ENCODE results near the gene MYOG.

MYOG gene

GRCh38 chr1:203072002-203072602 is 13.7 kb downstream of the MYOG start:
- DNase-seq (ENCODE audit: low spot score), result no peak

GRCh38 chr1:203069030-203069747 is 16.6 kb downstream of the MYOG start:
- DNase-seq (ENCODE audit: low spot score), result peak; percentile 35

- DNase-seq (ENCODE audit: low spot score), result no peak
These were observed 18.8 kb downstream of the MYOG start for GRCh38 chr1:203066965-203067364.

GRCh38 chr1:203065986-203066385 is 19.8 kb downstream of the MYOG start:
- no peak for DNase-seq (ENCODE audit: low spot score)

GRCh38 chr1:203065191-203065590 is 20.6 kb downstream of the MYOG start:
- DNase-seq (ENCODE audit: low spot score), result no peak

GRCh38 chr1:203063287-203063686 is 22.5 kb downstream of the MYOG start:
- no peak for DNase-seq (ENCODE audit: low spot score)

- no peak for DNase-seq (ENCODE audit: low spot score)
These were observed 25.7 kb downstream of the MYOG start for GRCh38 chr1:203060115-203060514.

- no peak for DNase-seq (ENCODE audit: low spot score)
These were observed 26.3 kb downstream of the MYOG start for GRCh38 chr1:203059485-203059884.

GRCh38 chr1:203058676-203058935 is 27.2 kb downstream of the MYOG start:
- no peak for DNase-seq (ENCODE audit: low spot score)

GRCh38 chr1:203057911-203058675 is 27.7 kb downstream of the MYOG start:
- DNase-seq (ENCODE audit: low spot score), result peak; percentile 55

GRCh38 chr1:203056516-203056915 is 29.3 kb downstream of the MYOG start:
- DNase-seq (ENCODE audit: low spot score), result no peak

- no peak for DNase-seq (ENCODE audit: low spot score)
These were observed 29.8 kb downstream of the MYOG start for GRCh38 chr1:203056012-203056411.

GRCh38 chr1:203055161-203055799 is 30.5 kb downstream of the MYOG start:
- DNase-seq (ENCODE audit: low spot score), result no peak

GRCh38 chr1:203054642-203055041 is 31.2 kb downstream of the MYOG start:
- DNase-seq (ENCODE audit: low spot score), result no peak

- DNase-seq (ENCODE audit: low spot score), result no peak
These were observed 31.6 kb downstream of the MYOG start for GRCh38 chr1:203054184-203054583.

GRCh38 chr1:203052601-203053000 is 33.2 kb downstream of the MYOG start:
- no peak for DNase-seq (ENCODE audit: low spot score)

- no peak for DNase-seq (ENCODE audit: low spot score)
These were observed 33.9 kb downstream of the MYOG start for GRCh38 chr1:203051841-203052324.

- DNase-seq (ENCODE audit: low spot score), result no peak
These were observed 35.0 kb downstream of the MYOG start for GRCh38 chr1:203050826-203051225.

- DNase-seq (ENCODE audit: low spot score), result no peak
These were observed 36.1 kb downstream of the MYOG start for GRCh38 chr1:203049576-203050180.

- DNase-seq (ENCODE audit: low spot score), result no peak
These were observed 36.7 kb downstream of the MYOG start for GRCh38 chr1:203049077-203049476.

- DNase-seq (ENCODE audit: low spot score), result no peak
These were observed 37.2 kb downstream of the MYOG start for GRCh38 chr1:203048555-203049051.

- DNase-seq (ENCODE audit: low spot score), result no peak
These were observed 37.7 kb downstream of the MYOG start for GRCh38 chr1:203048086-203048485.
